ENCODE data around the gene GPC6.

GPC6 gene

DNA sequence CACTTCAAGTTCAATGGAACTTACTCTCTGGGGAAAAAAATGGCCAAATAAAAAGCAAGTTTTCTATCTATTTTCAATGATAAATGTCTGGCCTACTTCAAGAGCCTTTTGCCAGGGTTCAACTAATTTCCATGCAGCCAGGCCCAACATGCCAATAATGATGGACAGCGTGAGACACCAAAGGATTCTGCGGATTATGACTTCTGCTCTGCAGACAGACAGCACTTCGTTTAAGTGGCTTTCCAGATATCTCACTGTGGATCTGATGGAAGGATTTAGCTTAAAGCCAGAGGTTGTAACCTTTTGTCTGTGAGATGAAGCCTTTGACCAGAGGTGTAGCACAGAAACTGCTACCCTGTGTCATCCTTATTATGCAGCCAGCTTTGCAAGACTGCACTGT, 638.6 kb downstream of the GPC6 start:
- peaks cover 16% of the 10 kb centered on the region for H3K4me1 ChIP-seq (ENCODE audit: control insufficient read depth, insufficient read depth, low read length)
- H3K9me3 ChIP-seq (ENCODE audit: control insufficient read depth, low read length): no peaks in the 10 kb centered on the region
- no peak for DNase-seq (ENCODE audit: low read depth)
- H3K36me3 ChIP-seq (ENCODE audit: control insufficient read depth, insufficient read depth, low read length, severe bottlenecking): no peaks in the 10 kb centered on the region
- no peaks in the 10 kb centered on the region for H3K27me3 ChIP-seq (replicated peaks; ENCODE audit: control insufficient read depth, insufficient read depth, low read length)
- no peak overlapping the region for H3K9ac ChIP-seq (ENCODE audit: low read length)
- H3K4me3 ChIP-seq (ENCODE audit: low read length): no peak overlapping the region

- Histone ChIP-seq H3K4me3 (ENCODE audit: low read length) (no peak overlapping the region), H3K4me1 (ENCODE audit: control insufficient read depth, insufficient read depth, low read length) (peaks cover 4% of the 10 kb centered on the region), H3K27me3 (replicated peaks; ENCODE audit: control insufficient read depth, insufficient read depth, low read length) (no peaks in the 10 kb centered on the region), H3K9ac (ENCODE audit: low read length) (no peak overlapping the region), H3K36me3 (ENCODE audit: control insufficient read depth, insufficient read depth, low read length, severe bottlenecking) (no peaks in the 10 kb centered on the region), H3K9me3 (ENCODE audit: control insufficient read depth, low read length) (no peaks in the 10 kb centered on the region)
- no peak for DNase-seq (ENCODE audit: low read depth)
Observed at GRCh38 chr13:93867481-93867880, 640.9 kb downstream of the GPC6 start.

DNA sequence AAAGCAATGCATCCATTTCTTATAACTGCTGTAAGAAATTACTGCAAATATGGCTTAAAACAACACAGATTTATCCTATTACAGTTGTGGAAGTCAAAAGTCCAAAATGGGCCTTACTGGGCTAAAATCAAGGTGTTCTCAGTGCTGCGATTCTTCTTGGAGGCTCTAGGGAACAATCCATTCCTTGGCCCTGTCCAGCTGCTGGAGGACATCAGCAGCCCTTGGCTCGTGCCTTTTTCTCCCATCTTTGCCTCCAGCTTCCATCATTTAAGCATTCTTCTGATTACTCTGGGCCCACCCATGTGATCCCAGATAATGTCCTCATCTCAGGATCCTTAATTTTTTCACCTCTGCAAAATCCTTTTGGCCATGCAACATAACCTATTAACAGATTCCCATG, 645.8 kb downstream of the GPC6 start:
- Histone ChIP-seq H3K9ac (ENCODE audit: low read length) (no peak overlapping the region), H3K4me1 (ENCODE audit: control insufficient read depth, insufficient read depth, low read length) (peaks cover 4% of the 10 kb centered on the region), H3K36me3 (ENCODE audit: control insufficient read depth, insufficient read depth, low read length, severe bottlenecking) (no peaks in the 10 kb centered on the region), H3K9me3 (ENCODE audit: control insufficient read depth, low read length) (no peaks in the 10 kb centered on the region), H3K27me3 (replicated peaks; ENCODE audit: control insufficient read depth, insufficient read depth, low read length) (no peaks in the 10 kb centered on the region), H3K4me3 (ENCODE audit: low read length) (no peak overlapping the region)
- no peak for DNase-seq (ENCODE audit: low read depth)

DNA sequence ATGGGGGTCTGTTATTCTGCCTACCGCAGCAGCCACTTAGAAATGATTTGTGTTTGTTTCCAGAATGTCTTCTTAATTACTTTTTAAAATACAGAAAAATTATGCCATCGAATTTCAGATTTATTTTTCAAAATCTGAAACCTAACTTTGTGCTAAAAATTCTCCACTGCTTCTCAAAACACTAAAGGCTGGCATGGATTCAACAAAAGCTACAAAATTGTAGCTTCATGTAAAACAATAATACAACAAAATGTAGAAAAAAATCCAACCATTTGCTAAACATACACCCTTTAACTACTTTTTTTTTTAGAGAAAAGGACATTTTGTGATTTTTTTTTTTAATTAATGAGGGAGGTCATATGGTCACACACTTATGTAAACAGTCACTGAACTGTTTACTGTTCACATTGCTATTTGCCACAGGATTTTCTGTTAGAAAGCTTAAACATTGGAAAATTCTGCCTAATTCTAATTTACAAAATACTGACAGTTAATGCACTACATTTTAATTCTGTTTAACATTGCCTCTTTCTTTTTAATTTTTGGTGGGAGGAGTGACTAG, 646.3 kb downstream of the GPC6 start:
- Histone ChIP-seq H3K27me3 (replicated peaks; ENCODE audit: control insufficient read depth, insufficient read depth, low read length) (no peaks in the 10 kb centered on the region), H3K9me3 (ENCODE audit: control insufficient read depth, low read length) (no peaks in the 10 kb centered on the region), H3K9ac (ENCODE audit: low read length) (no peak overlapping the region), H3K4me3 (ENCODE audit: low read length) (no peak overlapping the region), H3K36me3 (ENCODE audit: control insufficient read depth, insufficient read depth, low read length, severe bottlenecking) (no peaks in the 10 kb centered on the region), H3K4me1 (ENCODE audit: control insufficient read depth, insufficient read depth, low read length) (peaks cover 4% of the 10 kb centered on the region)
- DNase-seq (ENCODE audit: low read depth): no peak

- Histone ChIP-seq H3K27me3 (replicated peaks; ENCODE audit: control insufficient read depth, insufficient read depth, low read length) (no peaks in the 10 kb centered on the region), H3K36me3 (ENCODE audit: control insufficient read depth, insufficient read depth, low read length, severe bottlenecking) (no peaks in the 10 kb centered on the region), H3K9ac (ENCODE audit: low read length) (no peak overlapping the region), H3K4me3 (ENCODE audit: low read length) (no peak overlapping the region), H3K9me3 (ENCODE audit: control insufficient read depth, low read length) (peaks cover 5% of the 10 kb centered on the region), H3K4me1 (ENCODE audit: control insufficient read depth, insufficient read depth, low read length) (peaks cover 4% of the 10 kb centered on the region)
- peak; percentile 31 for DNase-seq (ENCODE audit: low read depth)
Observed at GRCh38 chr13:93875547-93875946, 648.9 kb downstream of the GPC6 start.

GRCh38 chr13:93876236-93876635, 649.6 kb downstream of the GPC6 start:
- Histone ChIP-seq H3K9me3 (ENCODE audit: control insufficient read depth, low read length) (peaks cover 5% of the 10 kb centered on the region), H3K4me1 (ENCODE audit: control insufficient read depth, insufficient read depth, low read length) (peaks cover 4% of the 10 kb centered on the region), H3K4me3 (ENCODE audit: low read length) (no peak overlapping the region), H3K36me3 (ENCODE audit: control insufficient read depth, insufficient read depth, low read length, severe bottlenecking) (no peaks in the 10 kb centered on the region), H3K9ac (ENCODE audit: low read length) (no peak overlapping the region), H3K27me3 (replicated peaks; ENCODE audit: control insufficient read depth, insufficient read depth, low read length) (no peaks in the 10 kb centered on the region)
- DNase-seq (ENCODE audit: low read depth): no peak

DNA sequence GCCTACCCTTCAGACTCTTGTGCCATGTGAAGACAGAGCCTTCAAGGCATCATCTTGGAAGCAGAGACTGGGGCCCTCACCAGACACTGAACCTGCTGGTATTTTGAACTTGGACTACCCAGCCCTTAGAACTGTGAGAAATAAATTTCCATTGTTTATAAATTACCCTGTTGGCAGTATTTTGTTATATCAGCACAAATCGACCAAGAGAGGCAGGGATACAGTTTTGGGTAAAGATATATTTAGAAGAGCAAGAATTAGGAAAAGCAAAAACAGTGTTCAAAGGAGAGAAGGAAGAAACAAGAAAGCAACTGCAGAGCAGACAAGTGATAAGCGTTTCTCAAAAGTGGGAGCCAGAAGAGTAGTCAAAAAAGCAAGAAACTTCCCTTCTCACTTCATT, 652.1 kb downstream of the GPC6 start:
- Histone ChIP-seq H3K27me3 (replicated peaks; ENCODE audit: control insufficient read depth, insufficient read depth, low read length) (no peaks in the 10 kb centered on the region), H3K9ac (ENCODE audit: low read length) (no peak overlapping the region), H3K4me1 (ENCODE audit: control insufficient read depth, insufficient read depth, low read length) (peaks cover 4% of the 10 kb centered on the region), H3K4me3 (ENCODE audit: low read length) (no peak overlapping the region), H3K9me3 (ENCODE audit: control insufficient read depth, low read length) (peaks cover 5% of the 10 kb centered on the region), H3K36me3 (ENCODE audit: control insufficient read depth, insufficient read depth, low read length, severe bottlenecking) (no peaks in the 10 kb centered on the region)
- no peak for DNase-seq (ENCODE audit: low read depth)

- Histone ChIP-seq H3K36me3 (ENCODE audit: control insufficient read depth, insufficient read depth, low read length, severe bottlenecking) (no peaks in the 10 kb centered on the region), H3K9ac (ENCODE audit: low read length) (no peak overlapping the region), H3K4me3 (ENCODE audit: low read length) (no peak overlapping the region), H3K27me3 (replicated peaks; ENCODE audit: control insufficient read depth, insufficient read depth, low read length) (no peaks in the 10 kb centered on the region), H3K9me3 (ENCODE audit: control insufficient read depth, low read length) (peaks cover 5% of the 10 kb centered on the region), H3K4me1 (ENCODE audit: control insufficient read depth, insufficient read depth, low read length) (no peaks in the 10 kb centered on the region)
- DNase-seq (ENCODE audit: low read depth): no peak
Observed at GRCh38 chr13:93881411-93881810, 654.8 kb downstream of the GPC6 start.

GRCh38 chr13:93882086-93882651, 655.6 kb downstream of the GPC6 start:
- Histone ChIP-seq H3K27me3 (replicated peaks; ENCODE audit: control insufficient read depth, insufficient read depth, low read length) (no peaks in the 10 kb centered on the region), H3K9me3 (ENCODE audit: control insufficient read depth, low read length) (peaks cover 5% of the 10 kb centered on the region), H3K9ac (ENCODE audit: low read length) (no peak overlapping the region), H3K4me3 (ENCODE audit: low read length) (no peak overlapping the region), H3K4me1 (ENCODE audit: control insufficient read depth, insufficient read depth, low read length) (no peaks in the 10 kb centered on the region), H3K36me3 (ENCODE audit: control insufficient read depth, insufficient read depth, low read length, severe bottlenecking) (no peaks in the 10 kb centered on the region)
- DNase-seq (ENCODE audit: low read depth): peak; percentile 36

DNA sequence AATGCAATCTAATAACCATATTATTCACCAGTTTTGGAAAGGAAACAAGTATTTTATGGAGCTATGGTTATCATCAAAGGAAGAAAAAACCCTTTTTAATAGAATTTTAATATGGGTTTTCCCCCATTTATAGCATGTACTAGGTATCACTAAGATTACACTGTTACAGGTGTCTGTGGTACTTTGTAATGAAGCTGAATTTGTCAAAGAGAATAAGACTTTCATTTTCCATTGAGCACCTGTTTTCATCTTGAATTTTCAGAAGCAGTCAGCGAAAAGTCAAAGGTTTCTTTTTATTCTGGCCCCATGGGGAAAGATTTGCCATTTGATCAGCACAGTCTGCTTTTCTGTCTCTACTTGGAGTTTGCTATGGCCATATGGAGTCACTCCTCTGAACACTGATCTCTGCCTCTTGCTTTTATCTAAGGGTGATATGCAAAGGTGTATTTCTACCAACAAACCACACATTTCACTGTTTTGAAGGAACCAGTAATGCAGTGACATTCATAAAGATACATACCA, 662.9 kb downstream of the GPC6 start:
- Histone ChIP-seq H3K9ac (ENCODE audit: low read length) (no peak overlapping the region), H3K36me3 (ENCODE audit: control insufficient read depth, insufficient read depth, low read length, severe bottlenecking) (no peaks in the 10 kb centered on the region), H3K4me1 (ENCODE audit: control insufficient read depth, insufficient read depth, low read length) (no peaks in the 10 kb centered on the region), H3K4me3 (ENCODE audit: low read length) (no peak overlapping the region), H3K9me3 (ENCODE audit: control insufficient read depth, low read length) (no peaks in the 10 kb centered on the region), H3K27me3 (replicated peaks; ENCODE audit: control insufficient read depth, insufficient read depth, low read length) (no peaks in the 10 kb centered on the region)
- DNase-seq (ENCODE audit: low read depth): no peak

GRCh38 chr13:93899981-93900380, 673.4 kb downstream of the GPC6 start:
- DNase-seq (ENCODE audit: low read depth): no peak
- no peaks in the 10 kb centered on the region for H3K27me3 ChIP-seq (replicated peaks; ENCODE audit: control insufficient read depth, insufficient read depth, low read length)
- no peak overlapping the region for H3K9ac ChIP-seq (ENCODE audit: low read length)
- H3K36me3 ChIP-seq (ENCODE audit: control insufficient read depth, insufficient read depth, low read length, severe bottlenecking): no peaks in the 10 kb centered on the region
- H3K9me3 ChIP-seq (ENCODE audit: control insufficient read depth, low read length): no peaks in the 10 kb centered on the region
- no peaks in the 10 kb centered on the region for H3K4me1 ChIP-seq (ENCODE audit: control insufficient read depth, insufficient read depth, low read length)
- no peak overlapping the region for H3K4me3 ChIP-seq (ENCODE audit: low read length)

DNA sequence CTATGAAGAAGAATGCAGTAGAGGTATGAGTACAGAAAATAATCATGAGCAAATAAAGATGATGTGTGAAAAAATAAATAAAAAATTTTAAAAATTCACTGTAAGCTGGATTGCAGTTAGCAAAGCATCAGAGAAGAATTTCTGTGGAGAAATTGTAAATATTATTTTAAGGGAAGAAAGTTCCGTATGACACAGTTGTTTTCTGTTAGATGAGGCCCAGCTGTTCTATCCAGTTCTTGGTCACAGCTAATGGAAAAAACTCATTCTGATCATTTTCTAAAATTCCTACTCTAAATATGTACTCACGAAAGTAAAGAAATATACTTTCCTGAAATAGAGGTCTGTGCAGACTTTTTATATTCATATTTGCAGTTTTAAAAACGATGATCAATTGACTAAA, 674.1 kb downstream of the GPC6 start:
- Histone ChIP-seq H3K36me3 (ENCODE audit: control insufficient read depth, insufficient read depth, low read length, severe bottlenecking) (no peaks in the 10 kb centered on the region), H3K4me3 (ENCODE audit: low read length) (no peak overlapping the region), H3K27me3 (replicated peaks; ENCODE audit: control insufficient read depth, insufficient read depth, low read length) (no peaks in the 10 kb centered on the region), H3K4me1 (ENCODE audit: control insufficient read depth, insufficient read depth, low read length) (no peaks in the 10 kb centered on the region), H3K9ac (ENCODE audit: low read length) (no peak overlapping the region), H3K9me3 (ENCODE audit: control insufficient read depth, low read length) (no peaks in the 10 kb centered on the region)
- DNase-seq (ENCODE audit: low read depth): peak; percentile 82

All from adipocyte (in vitro differentiated cells).